Gastrocnemius medialis (tissue), 4 donors: ENCODE data around the gene PBX3.

Experiments used
- POLR2A ChIP-seq, 2 donors: fragments of 450-650 bp; IDR thresholded peaks; one replicate each; pipeline ENCODE4 v1.6.1; 2017; ENCODE audit warnings: antibody characterized with exemption in 2 of 2, mild to moderate bottlenecking in 2 of 2, moderate library complexity in 2 of 2
- TF ChIP-seq, protein P1 (sequence below), 5 experiments: fragments of 450-650 bp in 3 of 5; fragments of 200-600 bp in 2 of 5; sonication (generic) in 2 of 5; IDR thresholded peaks in 4 of 5; conservative IDR thresholded peaks in 1 of 5; 1 replicate in 4 of 5; 2 replicates in 1 of 5; pipeline ENCODE4 v1.5.1; 2016 to 2019; ENCODE audit warnings: antibody characterized with exemption in 5 of 5, mild to moderate bottlenecking in 3 of 5, moderate library complexity in 3 of 5

DNA sequence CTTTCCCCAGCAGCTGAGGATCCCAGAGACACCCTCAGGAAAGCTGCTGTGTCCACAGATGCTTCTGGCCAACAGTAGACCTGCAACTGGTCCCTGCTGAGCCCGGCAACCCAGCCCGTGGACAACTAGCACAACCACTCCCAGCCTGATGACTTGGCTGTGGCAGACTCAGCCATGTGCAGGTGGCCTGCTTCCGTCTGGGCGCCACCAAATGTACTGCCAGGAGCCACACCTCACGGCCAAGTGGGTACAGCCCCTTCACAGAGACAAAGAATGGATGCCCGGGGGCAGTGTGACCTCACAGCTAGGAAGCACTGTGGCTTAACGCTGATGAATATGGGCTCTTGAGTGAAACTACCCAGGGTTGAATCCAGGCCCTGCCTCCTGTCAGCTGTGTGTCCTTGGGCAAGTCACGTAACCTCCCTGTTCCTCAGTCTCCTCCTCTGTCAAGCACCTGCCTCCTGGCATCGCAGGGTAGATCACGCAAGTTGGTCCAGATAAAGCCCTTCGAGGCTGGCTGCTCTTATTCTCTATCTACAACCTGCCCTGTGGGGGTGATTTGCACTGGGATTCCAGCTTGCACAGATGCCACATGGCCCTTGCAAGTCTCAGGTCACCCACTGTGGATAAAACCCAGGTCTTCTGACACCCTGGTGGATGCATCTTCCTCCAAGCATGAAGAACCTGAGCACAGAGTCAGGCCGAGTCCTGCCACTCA is 225.0 kb downstream of the PBX3 start:
- TF ChIP-seq, protein P1, sequence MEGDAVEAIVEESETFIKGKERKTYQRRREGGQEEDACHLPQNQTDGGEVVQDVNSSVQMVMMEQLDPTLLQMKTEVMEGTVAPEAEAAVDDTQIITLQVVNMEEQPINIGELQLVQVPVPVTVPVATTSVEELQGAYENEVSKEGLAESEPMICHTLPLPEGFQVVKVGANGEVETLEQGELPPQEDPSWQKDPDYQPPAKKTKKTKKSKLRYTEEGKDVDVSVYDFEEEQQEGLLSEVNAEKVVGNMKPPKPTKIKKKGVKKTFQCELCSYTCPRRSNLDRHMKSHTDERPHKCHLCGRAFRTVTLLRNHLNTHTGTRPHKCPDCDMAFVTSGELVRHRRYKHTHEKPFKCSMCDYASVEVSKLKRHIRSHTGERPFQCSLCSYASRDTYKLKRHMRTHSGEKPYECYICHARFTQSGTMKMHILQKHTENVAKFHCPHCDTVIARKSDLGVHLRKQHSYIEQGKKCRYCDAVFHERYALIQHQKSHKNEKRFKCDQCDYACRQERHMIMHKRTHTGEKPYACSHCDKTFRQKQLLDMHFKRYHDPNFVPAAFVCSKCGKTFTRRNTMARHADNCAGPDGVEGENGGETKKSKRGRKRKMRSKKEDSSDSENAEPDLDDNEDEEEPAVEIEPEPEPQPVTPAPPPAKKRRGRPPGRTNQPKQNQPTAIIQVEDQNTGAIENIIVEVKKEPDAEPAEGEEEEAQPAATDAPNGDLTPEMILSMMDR (IDR thresholded peaks at IDR 0.05 in 4 of 5, conservative IDR thresholded peaks at IDR 0.05 in 1 of 5), result no peak
- TF ChIP-seq POLR2A (IDR thresholded peaks at IDR 0.05), result no peak
